Glutamatergic neuron (in vitro differentiated cells): ENCODE data around the gene HJURP. TPM values are rescaled to one million over a fixed set of nuclear protein-coding genes. Genes with fewer than 3 reads are reported as not detected.

ENCODE experiments used
- DNase-seq: peaks from one replicate; pipeline ENCODE4 v3.0.0; 2022
- H3K27ac Mint-ChIP-seq: one replicate; pipeline ENCODE4 v1.8.0; 2020; ENCODE audit warnings: mild to moderate bottlenecking, mixed read lengths, inconsistent platforms; ENCODE audit not compliant: unreplicated experiment
- H3K27me3 Mint-ChIP-seq: one replicate; pipeline ENCODE4 v1.8.0; 2020; ENCODE audit warnings: mild to moderate bottlenecking, moderate library complexity, mixed read lengths, inconsistent platforms; ENCODE audit not compliant: unreplicated experiment
- H3K36me3 Mint-ChIP-seq: one replicate; pipeline ENCODE4 v1.8.0; 2020; ENCODE audit warnings: mild to moderate bottlenecking, mixed read lengths, inconsistent platforms; ENCODE audit not compliant: unreplicated experiment
- H3K4me1 Mint-ChIP-seq: one replicate; pipeline ENCODE4 v1.8.0; 2020; ENCODE audit warnings: mild to moderate bottlenecking, low read depth, mixed read lengths, inconsistent platforms; ENCODE audit not compliant: unreplicated experiment
- H3K4me3 Mint-ChIP-seq: one replicate; pipeline ENCODE4 v1.8.0; 2020; ENCODE audit warnings: mild to moderate bottlenecking, mixed read lengths, inconsistent platforms; ENCODE audit not compliant: unreplicated experiment
- H3K9me3 Mint-ChIP-seq: one replicate; pipeline ENCODE4 v1.8.0; 2020; ENCODE audit warnings: mild to moderate bottlenecking, moderate library complexity, mixed read lengths, inconsistent platforms; ENCODE audit not compliant: unreplicated experiment
- CTCF ChIP-seq: fragments of 200-600 bp; sonication (generic); IDR thresholded peaks from one replicate; pipeline ENCODE4 v1.5.0; 2021; ENCODE audit not compliant: partially characterized antibody, unreplicated experiment
- total RNA-seq: library from RNA; stranded (reverse); fragmentation: NEBNext Ultra II Directional; extraction: Animal tissue kit (Norgen Biotek cat#: 25700); gene quantifications from one replicate; pipeline ENCODE4 v1.2.1, GENCODE V29; 2021; ENCODE audit not compliant: unreplicated experiment

The HJURP gene
- total RNA-seq, 1 donor from 2014 or later, result 6.9 TPM

- Mint-ChIP-seq H3K27me3 (peaks cover 5% of the 10 kb centered on the region), H3K4me3 (no peak overlapping the region), H3K9me3 (no peaks in the 10 kb centered on the region), H3K4me1 (peaks cover 4% of the 10 kb centered on the region), H3K27ac (no peak overlapping the region), H3K36me3 (no peaks in the 10 kb centered on the region)
- no peak for TF ChIP-seq CTCF
- no peak for DNase-seq
Measured at GRCh38 chr2:233837694-233838229, 16.6 kb downstream of the HJURP start.

- no peak for TF ChIP-seq CTCF
- Mint-ChIP-seq H3K4me3 (no peak overlapping the region), H3K9me3 (no peaks in the 10 kb centered on the region), H3K4me1 (peaks cover 8% of the 10 kb centered on the region), H3K27ac (no peak overlapping the region), H3K27me3 (peaks cover 5% of the 10 kb centered on the region), H3K36me3 (no peaks in the 10 kb centered on the region)
- no peak for DNase-seq
Measured at GRCh38 chr2:233836359-233836758, 18.0 kb downstream of the HJURP start.

GRCh38 chr2:233835230-233836186, 18.8 kb downstream of the HJURP start:
- no peak overlapping the region for H3K4me3 Mint-ChIP-seq
- no peak overlapping the region for H3K27ac Mint-ChIP-seq
- peaks cover 10% of the 10 kb centered on the region for H3K4me1 Mint-ChIP-seq
- peaks cover 5% of the 10 kb centered on the region for H3K27me3 Mint-ChIP-seq
- no peak for DNase-seq
- no peak for TF ChIP-seq CTCF
- H3K36me3 Mint-ChIP-seq, result no peaks in the 10 kb centered on the region
- peaks cover 1% of the 10 kb centered on the region for H3K9me3 Mint-ChIP-seq

GRCh38 chr2:233833345-233833744, 21.0 kb downstream of the HJURP start:
- Mint-ChIP-seq H3K4me1 (peaks cover 6% of the 10 kb centered on the region), H3K27ac (no peak overlapping the region), H3K4me3 (no peak overlapping the region), H3K36me3 (no peaks in the 10 kb centered on the region), H3K9me3 (peaks cover 1% of the 10 kb centered on the region), H3K27me3 (peaks cover 1% of the 10 kb centered on the region)
- no peak for DNase-seq
- no peak for TF ChIP-seq CTCF

- H3K9me3 Mint-ChIP-seq, result peaks cover 1% of the 10 kb centered on the region
- H3K27ac Mint-ChIP-seq, result no peak overlapping the region
- H3K36me3 Mint-ChIP-seq, result no peaks in the 10 kb centered on the region
- H3K4me3 Mint-ChIP-seq, result no peak overlapping the region
- peak; percentile 56 for DNase-seq
- H3K27me3 Mint-ChIP-seq, result no peaks in the 10 kb centered on the region
- peaks cover 6% of the 10 kb centered on the region for H3K4me1 Mint-ChIP-seq
- TF ChIP-seq CTCF, result no peak
Measured at GRCh38 chr2:233832869-233833311, 21.4 kb downstream of the HJURP start.
